Uterus (tissue), 4 donors: Measurements from ENCODE around the gene INPP5A. TPM values are rescaled to one million over a fixed set of nuclear protein-coding genes. Genes with fewer than 3 reads are reported as not detected.

ENCODE experiments used
- DNase-seq, 2 donors: peaks; one replicate each; pipeline ENCODE4 v3.0.0-alpha.2; 2019 to 2020
- H3K27ac ChIP-seq, 2 donors: fragments of 200-600 bp; sonication (generic); 1 replicate in 1 of 2; 2 replicates in 1 of 2; pipeline ENCODE4 v1.5.1; 2016 to 2018
- H3K27me3 ChIP-seq, 2 donors: fragments of 200-600 bp; sonication (generic); one replicate each; pipeline ENCODE4 v1.5.1; 2018 to 2019; ENCODE audit warnings: control low read depth in 1 of 2
- H3K36me3 ChIP-seq, 2 donors: fragments of 200-600 bp; sonication (generic); one replicate each; pipeline ENCODE4 v1.5.1; 2019; ENCODE audit warnings: control low read depth in 1 of 2
- H3K4me1 ChIP-seq, 2 donors: fragments of 200-600 bp; sonication (generic); one replicate each; pipeline ENCODE4 v1.5.1; 2018 to 2019; ENCODE audit warnings: control low read depth in 1 of 2
- H3K4me3 ChIP-seq, 2 donors: fragments of 200-600 bp; sonication (generic); 1 replicate in 1 of 2; 2 replicates in 1 of 2; pipeline ENCODE4 v1.5.1; 2018 to 2019; ENCODE audit warnings: mild to moderate bottlenecking in 1 of 2
- H3K9me3 ChIP-seq, 2 donors: fragments of 200-600 bp; sonication (generic); one replicate each; pipeline ENCODE4 v1.5.1; 2019; ENCODE audit warnings: control low read depth in 1 of 2
- CTCF ChIP-seq, 4 experiments: fragments of 200-600 bp in 2 of 4; fragments of 450-650 bp in 2 of 4; sonication (generic) in 2 of 4; IDR thresholded peaks; one replicate each; pipeline ENCODE4 v1.5.1; 2016 to 2019; ENCODE audit warnings: antibody characterized with exemption in 4 of 4, mild to moderate bottlenecking in 2 of 4, moderate library complexity in 1 of 4
- POLR2A ChIP-seq, 2 donors: fragments of 450-650 bp; IDR thresholded peaks; one replicate each; pipeline ENCODE4 v1.6.1; 2016; ENCODE audit warnings: antibody characterized with exemption in 2 of 2, mild to moderate bottlenecking in 1 of 2, moderate library complexity in 1 of 2
- intact Hi-C: fragments of 100-400 bp; cut with DNase I; formaldehyde crosslinking; loops from one replicate; pipeline ENCODE4 v1.15.1; 2023; ENCODE audit warnings: low total_unique reads
- total RNA-seq, 4 donors: library from RNA; depleted of rRNA in 3 of 4; stranded (reverse); fragments of >200 nt in 3 of 4; gene quantifications; one replicate each; pipeline versions ENCODE4 v1.1.0 to v1.2.4, GENCODE V29; 2014 to 2023
- donor health status: DM: yes; HTN: yes; CAD: no.

The INPP5A gene
- total RNA-seq, 4 donors from 2014 or later: 22.5 to 160 (median 93.2) TPM

DNA sequence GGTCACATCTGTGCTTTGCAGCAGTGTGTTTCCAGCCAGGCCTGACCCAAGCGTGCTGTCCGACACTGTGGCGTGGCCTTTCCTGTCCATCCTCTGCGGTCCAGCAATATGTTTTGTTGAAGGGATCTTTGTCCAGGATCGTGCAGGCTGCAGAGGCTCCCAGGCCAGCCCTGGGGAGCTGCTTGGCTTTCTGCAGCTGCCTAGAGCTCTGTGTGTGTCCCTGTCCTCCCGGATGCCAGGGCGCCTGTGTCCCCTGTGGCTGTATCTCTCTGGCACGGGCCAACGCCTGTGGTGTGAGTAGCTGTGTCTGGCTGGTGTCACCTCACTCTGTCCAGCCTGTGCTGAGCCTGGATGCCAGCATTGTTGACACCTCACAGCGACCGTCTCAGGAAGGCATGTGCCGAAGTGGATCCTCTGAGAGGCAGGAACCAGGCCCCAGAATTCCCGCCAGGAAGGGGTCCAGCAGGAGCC, 94.5 kb downstream of the INPP5A start:
- Histone ChIP-seq H3K4me3 (no peak overlapping the region), H3K27me3 (no peaks in the 10 kb centered on the region), H3K27ac (peak overlapping the region; percentile 96 to 97), H3K4me1 (peaks cover 9 to 38% of the 10 kb centered on the region in 2 donors), H3K9me3 (no peaks in the 10 kb centered on the region), H3K36me3 (no peaks in the 10 kb centered on the region)
- no peak for TF ChIP-seq CTCF (IDR thresholded peaks at IDR 0.05)
- TF ChIP-seq POLR2A (IDR thresholded peaks at IDR 0.05): no peak
- peak in 1 of 2 donors; percentile 29 for DNase-seq
- intact Hi-C loops: loop anchor here (10.0 kb wide), 1 partner anchor 57 kb away; no protein-coding TSS in a partner anchor

GRCh38 chr10:132632851-132633684, 95.5 kb downstream of the INPP5A start:
- Histone ChIP-seq H3K9me3 (no peaks in the 10 kb centered on the region), H3K4me1 (peaks cover 9 to 43% of the 10 kb centered on the region in 2 donors), H3K27me3 (no peaks in the 10 kb centered on the region), H3K36me3 (no peaks in the 10 kb centered on the region), H3K4me3 (no peak overlapping the region), H3K27ac (peak overlapping the region; percentile 96 to 97)
- intact Hi-C loops: loop anchor here (10.0 kb wide), 1 partner anchor 58 kb away; no protein-coding TSS in a partner anchor
- TF ChIP-seq CTCF (IDR thresholded peaks at IDR 0.05) (no peak), POLR2A (IDR thresholded peaks at IDR 0.05) (no peak)
- DNase-seq: peak in 1 of 2 donors; percentile 41

- TF ChIP-seq POLR2A (IDR thresholded peaks at IDR 0.05): no peak
- no peak for TF ChIP-seq CTCF (IDR thresholded peaks at IDR 0.05)
- DNase-seq: peak in 1 of 2 donors; percentile 14
- H3K4me1 ChIP-seq: peaks cover 9 to 35% of the 10 kb centered on the region in 2 donors
- no peak overlapping the region for H3K4me3 ChIP-seq
- intact Hi-C loops: loop anchor here (10.0 kb wide), 1 partner anchor 60 kb away; no protein-coding TSS in a partner anchor
- no peaks in the 10 kb centered on the region for H3K36me3 ChIP-seq
- peak overlapping the region; percentile 96 to 97 for H3K27ac ChIP-seq
- no peaks in the 10 kb centered on the region for H3K9me3 ChIP-seq
- H3K27me3 ChIP-seq: no peaks in the 10 kb centered on the region
Measured at GRCh38 chr10:132634241-132634946, 96.8 kb downstream of the INPP5A start.

DNA sequence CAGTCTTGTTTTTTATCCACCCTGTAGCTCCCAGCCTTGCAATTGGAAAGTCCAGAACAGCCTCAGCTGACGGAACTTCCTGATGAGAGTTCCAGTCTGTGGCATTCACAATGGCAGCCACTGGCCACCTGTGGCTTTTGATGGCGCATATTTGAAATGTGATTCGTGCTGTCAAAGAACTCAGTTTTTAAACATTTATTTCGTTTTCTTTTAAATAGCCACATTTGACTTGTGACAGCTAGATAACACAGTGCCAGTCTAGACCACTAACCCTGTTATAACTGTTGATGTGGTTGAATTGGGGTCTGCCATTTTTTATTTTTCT, 97.3 kb downstream of the INPP5A start:
- Histone ChIP-seq H3K4me1 (peaks cover 9 to 32% of the 10 kb centered on the region in 2 donors), H3K36me3 (no peaks in the 10 kb centered on the region), H3K27ac (peak overlapping the region; percentile 96 to 97), H3K4me3 (no peak overlapping the region), H3K9me3 (no peaks in the 10 kb centered on the region), H3K27me3 (no peaks in the 10 kb centered on the region)
- intact Hi-C loops: loop anchor here (5.0 to 10.0 kb wide), 2 partner anchors 60 to 98 kb away; partner anchors contain the start of gene INPP5A
- no peak for TF ChIP-seq POLR2A (IDR thresholded peaks at IDR 0.05)
- DNase-seq: no peak

DNA sequence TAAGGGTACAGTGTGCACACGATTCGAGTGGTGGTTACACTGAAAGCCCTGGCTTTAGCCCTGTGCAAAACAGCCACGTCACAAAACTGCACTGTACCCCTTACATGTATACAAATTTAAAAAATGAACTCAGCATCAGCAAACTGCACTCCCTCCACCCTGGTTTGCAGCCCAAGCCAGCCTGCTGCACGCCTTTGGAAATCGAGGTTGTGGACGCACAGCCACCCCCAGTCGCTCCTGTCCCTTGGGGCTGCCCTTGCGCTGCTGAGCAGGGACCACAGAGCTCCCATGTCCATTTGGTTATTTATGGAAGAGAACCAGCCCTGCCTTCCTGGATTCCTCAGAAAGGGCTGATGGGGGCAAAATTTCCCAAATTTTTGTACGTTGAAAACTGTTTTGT, 98.8 kb downstream of the INPP5A start:
- intact Hi-C loops: loop anchor here (2.0 to 10.0 kb wide), 3 partner anchors 62 to 178 kb away; partner anchors contain the start of gene INPP5A
- H3K4me3 ChIP-seq: no peak overlapping the region
- peak; percentile 14 to 16 for DNase-seq

More for the DNA sequence above, 98.8 kb downstream of the INPP5A start:
- H3K4me1 ChIP-seq: peaks cover 9 to 24% of the 10 kb centered on the region in 2 donors
- H3K27ac ChIP-seq: peak overlapping the region in 1 of 2 donors; percentile 7
- H3K27me3 ChIP-seq: no peaks in the 10 kb centered on the region
- H3K36me3 ChIP-seq: no peaks in the 10 kb centered on the region
- TF ChIP-seq CTCF (IDR thresholded peaks at IDR 0.05) (no peak), POLR2A (IDR thresholded peaks at IDR 0.05) (no peak)
- no peaks in the 10 kb centered on the region for H3K9me3 ChIP-seq
